ENCODE measurements around the gene SMIM21.

- TF ChIP-seq, protein P1, sequence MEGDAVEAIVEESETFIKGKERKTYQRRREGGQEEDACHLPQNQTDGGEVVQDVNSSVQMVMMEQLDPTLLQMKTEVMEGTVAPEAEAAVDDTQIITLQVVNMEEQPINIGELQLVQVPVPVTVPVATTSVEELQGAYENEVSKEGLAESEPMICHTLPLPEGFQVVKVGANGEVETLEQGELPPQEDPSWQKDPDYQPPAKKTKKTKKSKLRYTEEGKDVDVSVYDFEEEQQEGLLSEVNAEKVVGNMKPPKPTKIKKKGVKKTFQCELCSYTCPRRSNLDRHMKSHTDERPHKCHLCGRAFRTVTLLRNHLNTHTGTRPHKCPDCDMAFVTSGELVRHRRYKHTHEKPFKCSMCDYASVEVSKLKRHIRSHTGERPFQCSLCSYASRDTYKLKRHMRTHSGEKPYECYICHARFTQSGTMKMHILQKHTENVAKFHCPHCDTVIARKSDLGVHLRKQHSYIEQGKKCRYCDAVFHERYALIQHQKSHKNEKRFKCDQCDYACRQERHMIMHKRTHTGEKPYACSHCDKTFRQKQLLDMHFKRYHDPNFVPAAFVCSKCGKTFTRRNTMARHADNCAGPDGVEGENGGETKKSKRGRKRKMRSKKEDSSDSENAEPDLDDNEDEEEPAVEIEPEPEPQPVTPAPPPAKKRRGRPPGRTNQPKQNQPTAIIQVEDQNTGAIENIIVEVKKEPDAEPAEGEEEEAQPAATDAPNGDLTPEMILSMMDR (IDR thresholded peaks at IDR 0.05): no peak
- no peak for TF ChIP-seq ZFX (IDR thresholded peaks at IDR 0.05; ENCODE audit: borderline replicate concordance)
These were observed 10.5 kb upstream of the SMIM21 start for GRCh38 chr18:75437979-75438378.
